Measurements from ENCODE around the gene STEAP1B. TPM values are rescaled to one million over a fixed set of nuclear protein-coding genes. Genes with fewer than 3 reads are reported as not detected.
A peak's percentile ranks its signal among the peaks of the same experiment; 100 is the strongest.

STEAP1B gene
- total RNA-seq, 1 experiment from 2014 or later: 3.2 TPM

- Histone ChIP-seq H3K27ac (ENCODE audit: insufficient read length, low read depth, low read length) (no peak overlapping the region), H2BK12ac (ENCODE audit: insufficient read length, low read depth, low read length) (no peak overlapping the region), H2BK120ac (ENCODE audit: low read depth, low read length, poor library complexity, severe bottlenecking) (no peak overlapping the region), H3K27me3 (ENCODE audit: insufficient read depth, low read length) (no peaks in the 10 kb centered on the region), H3K9me3 (ENCODE audit: control insufficient read depth, low read depth, low read length) (no peaks in the 10 kb centered on the region), H2AK5ac (ENCODE audit: insufficient read length, low read length) (no peak overlapping the region), H3K79me1 (ENCODE audit: insufficient read depth, low read depth, low read length, poor library complexity, severe bottlenecking) (no peaks in the 10 kb centered on the region), H3K79me2 (ENCODE audit: insufficient read depth, low read length) (no peaks in the 10 kb centered on the region), H2AFZ (ENCODE audit: low read length) (no peak overlapping the region), H3K56ac (ENCODE audit: insufficient read length, low read depth, low read length) (no peak overlapping the region), H4K91ac (ENCODE audit: insufficient read length, low read depth, low read length) (no peak overlapping the region), H3K4ac (ENCODE audit: low read depth, low read length) (no peak overlapping the region), H4K5ac (ENCODE audit: insufficient read length, low read depth, low read length) (no peak overlapping the region), H2BK20ac (ENCODE audit: low read depth, low read length, poor library complexity, severe bottlenecking) (no peak overlapping the region), H3T11ph (ENCODE audit: low read length) (no peak overlapping the region), H4K8ac (replicated peaks; ENCODE audit: insufficient read length, low read depth, low read length) (no peak overlapping the region), H2BK15ac (ENCODE audit: low read depth, low read length) (no peak overlapping the region), H4K20me1 (ENCODE audit: control insufficient read depth, insufficient read depth, insufficient read length) (no peaks in the 10 kb centered on the region), H3K4me2 (ENCODE audit: insufficient read depth, insufficient read length, low read length) (no peak overlapping the region), H3K23me2 (ENCODE audit: insufficient read length, low read depth, low read length, poor library complexity, severe bottlenecking) (no peaks in the 10 kb centered on the region), H2BK5ac (ENCODE audit: insufficient read length, low read length) (no peak overlapping the region), H3K23ac (ENCODE audit: insufficient read length, low read depth, low read length) (no peak overlapping the region), H3K9ac (ENCODE audit: extremely low read depth, insufficient read length, low read length) (no peak overlapping the region), H3K18ac (ENCODE audit: insufficient read length, low read depth, low read length) (no peak overlapping the region), H3K4me1 (ENCODE audit: insufficient read depth, low read length) (no peaks in the 10 kb centered on the region; the same call in 1 of the 2 replicates), H3K14ac (ENCODE audit: insufficient read depth, low read length) (no peak overlapping the region)
- no peak overlapping the region for H3K4me3 Mint-ChIP-seq
- peak; percentile 82 for DNase-seq
- no CpG with 5 or more reads among the region's 10 CpGs for WGBS (ENCODE audit: extremely low coverage, insufficient read length, low lambda C conversion rate)
- no peaks in the 10 kb centered on the region for H3K27me3 Mint-ChIP-seq (ENCODE audit: low read depth)
- no peak overlapping the region; a peak in 2 of 7 replicates for H3K27ac Mint-ChIP-seq
- peak; percentile 96 for TF ChIP-seq CTCF (conservative IDR thresholded peaks at IDR 0.05)
- no peaks in the 10 kb centered on the region for H3K9me3 Mint-ChIP-seq
- no peaks in the 10 kb centered on the region; a peak in 1 of 7 replicates for H3K36me3 Mint-ChIP-seq (ENCODE audit: insufficient read depth in 1 of 3, low read depth in 3 of 3)
- peaks cover 11 to 14% of the 10 kb centered on the region in 2 experiments for H3K4me1 Mint-ChIP-seq
Observed at GRCh38 chr7:22488643-22489462, 11.1 kb downstream of the STEAP1B start.
